ENCODE results near the gene HM13. TPM values are rescaled to one million over a fixed set of nuclear protein-coding genes. Genes with fewer than 3 reads are reported as not detected.

Gene HM13
- total and polyA plus RNA-seq, 2 of the 13 experiments (the other 11 are each of a cell fraction or from before 2014, with no cell fraction given), result 118 to 243 TPM

GRCh38 chr20:31606804-31607639 is 92.8 kb downstream of the HM13 start (continued):
- no peak; the same call in 1 of the 2 replicates for TF ChIP-seq ARID2 (CRISPR knock-in tag; IDR thresholded peaks at IDR 0.05; ENCODE audit: borderline replicate concordance)
- peak; percentile 87 for TF ChIP-seq ZNF235 (CRISPR knock-in tag; IDR thresholded peaks at IDR 0.05; ENCODE audit: borderline replicate concordance)
- peak; percentile 61; the same call in 1 of the 2 replicates for TF ChIP-seq MAZ (IDR thresholded peaks at IDR 0.05; ENCODE audit: borderline replicate concordance, low read depth, low read length)
- TF ChIP-seq MAZ (CRISPR knock-in tag; IDR thresholded peaks at IDR 0.05; ENCODE audit: low read depth), result peak; percentile 68
- no peak for TF ChIP-seq TRIM24 (CRISPR knock-in tag; IDR thresholded peaks at IDR 0.05)
- TF ChIP-seq ZNF569 (CRISPR knock-in tag; IDR thresholded peaks at IDR 0.05; ENCODE audit: borderline replicate concordance), result no peak
- TF ChIP-seq ZNF276 (CRISPR knock-in tag; IDR thresholded peaks at IDR 0.05; ENCODE audit: low read depth), result no peak; the same call in 1 of the 2 replicates
- no peak; the same call in 1 of the 2 replicates for TF ChIP-seq ZNF83 (CRISPR knock-in tag; IDR thresholded peaks at IDR 0.05; ENCODE audit: borderline replicate concordance)
- TF ChIP-seq E2F1 (CRISPR knock-in tag; IDR thresholded peaks at IDR 0.05), result 0 out of 2 replicates have a peak, but pooled peaks have one; percentile 51
- peak; percentile 73; the same call in 1 of the 2 replicates for TF ChIP-seq MIXL1 (CRISPR knock-in tag; IDR thresholded peaks at IDR 0.05)
- TF ChIP-seq PCBP2 (optimal IDR thresholded peaks at IDR 0.05; ENCODE audit: low read depth, low read length, poor library complexity, severe bottlenecking), result peak; percentile 99
- peak; percentile 56 for TF ChIP-seq NR2F6 (IDR thresholded peaks at IDR 0.05)
- TF ChIP-seq NR2F6 (CRISPR knock-in tag; IDR thresholded peaks at IDR 0.05), result no peak; the same call in none of the 2 replicates
- peak; percentile 92 for TF ChIP-seq SAFB2 (CRISPR knock-in tag; IDR thresholded peaks at IDR 0.05; ENCODE audit: borderline replicate concordance, low read depth)
- TF ChIP-seq RFXAP (CRISPR knock-in tag; IDR thresholded peaks at IDR 0.05; ENCODE audit: borderline replicate concordance), result peak; percentile 36; the same call in 1 of the 2 replicates
- 0 out of 2 replicates have a peak, but pooled peaks have one; percentile 10 for TF ChIP-seq CEBPB (IDR thresholded peaks at IDR 0.05; ENCODE audit: borderline replicate concordance, low read depth, low read length)
- TF ChIP-seq ZNF740 (CRISPR knock-in tag; IDR thresholded peaks at IDR 0.05), result peak; percentile 72; the same call in 1 of the 2 replicates
- TF ChIP-seq SNAPC2 (CRISPR knock-in tag; IDR thresholded peaks at IDR 0.05), result peak; percentile 65
- no peak for TF ChIP-seq MTF2 (CRISPR knock-in tag; IDR thresholded peaks at IDR 0.05; ENCODE audit: borderline replicate concordance)
- no peak for TF ChIP-seq PHB2 (IDR thresholded peaks at IDR 0.05; ENCODE audit: partially characterized antibody)
- TF ChIP-seq SMARCE1 (IDR thresholded peaks at IDR 0.05; ENCODE audit: borderline replicate concordance), result no peak

Measured in HepG2 (cell line).